Measurements from ENCODE around the gene DUS4L.
A peak's percentile ranks its signal among the peaks of the same experiment; 100 is the strongest.

DUS4L gene

GRCh38 chr7:107594961-107595737 lies 31.4 kb downstream of the DUS4L start:
- H3K4me3 ChIP-seq (ENCODE audit: low read depth, low read length), result no peak overlapping the region
- no peaks in the 10 kb centered on the region for H3K9me3 ChIP-seq (ENCODE audit: control insufficient read depth, insufficient read depth, low read depth, low read length)
- POLR2A ChIA-PET, result no interaction called here
- CTCF ChIA-PET, result no interaction called here
- H3K4me1 ChIP-seq (ENCODE audit: control insufficient read depth, insufficient read depth, low read length), result peaks cover 3% of the 10 kb centered on the region
- TF ChIP-seq ZNF280C (tag by site-specific recombination; IDR thresholded peaks at IDR 0.05) (no peak), ZNF184 (tag by site-specific recombination; IDR thresholded peaks at IDR 0.05) (no peak), MYNN (tag by site-specific recombination; IDR thresholded peaks at IDR 0.05; ENCODE audit: borderline replicate concordance) (no peak), ZBTB20 (tag by site-specific recombination; IDR thresholded peaks at IDR 0.05) (peak; percentile 65)
- no peak overlapping the region for H3K27ac ChIP-seq (ENCODE audit: extremely low read depth, low read depth, low read length)
- peaks cover 3 to 4% of the 10 kb centered on the region in 2 experiments; a peak in 2 of 3 replicates for H3K36me3 ChIP-seq (ENCODE audit: control insufficient read depth in 2 of 2, insufficient read depth in 1 of 2, low read length in 2 of 2)

- Histone ChIP-seq H3K9me3 (ENCODE audit: control insufficient read depth, insufficient read depth, low read depth, low read length) (no peaks in the 10 kb centered on the region), H3K27ac (ENCODE audit: extremely low read depth, low read depth, low read length) (peak overlapping the region; percentile 37; the same call in 1 of the 2 replicates), H3K36me3 (ENCODE audit: control insufficient read depth in 2 of 2, insufficient read depth in 1 of 2, low read length in 2 of 2) (peaks cover 4 to 8% of the 10 kb centered on the region in 2 experiments; a peak in 2 of 3 replicates), H3K4me1 (ENCODE audit: control insufficient read depth, insufficient read depth, low read length) (peaks cover 3% of the 10 kb centered on the region), H3K4me3 (ENCODE audit: low read depth, low read length) (no peak overlapping the region)
- POLR2A ChIA-PET, result no interaction called here
- CTCF ChIA-PET, result interaction anchor here (0.6 to 1.2 kb wide), 2 partner anchors 278 to 549 kb away, joined by 3 to 5 read pairs; no protein-coding TSS in a partner anchor
- TF ChIP-seq ZNF629 (tag by site-specific recombination; IDR thresholded peaks at IDR 0.05) (peak; percentile 85), REPIN1 (tag by site-specific recombination; IDR thresholded peaks at IDR 0.05; ENCODE audit: low read depth) (no peak), ZNF292 (tag by site-specific recombination; IDR thresholded peaks at IDR 0.05; ENCODE audit: borderline replicate concordance, low read depth) (no peak), PRDM10 (tag by site-specific recombination; IDR thresholded peaks at IDR 0.05) (peak; percentile 89), ZNF621 (tag by site-specific recombination; IDR thresholded peaks at IDR 0.05) (no peak), ZEB2 (tag by site-specific recombination; IDR thresholded peaks at IDR 0.05) (no peak), ZNF747 (tag by site-specific recombination; IDR thresholded peaks at IDR 0.05) (no peak), ZNF610 (tag by site-specific recombination; IDR thresholded peaks at IDR 0.05; ENCODE audit: borderline replicate concordance) (0 out of 2 replicates have a peak, but pooled peaks have one; percentile 54), ZNF133 (tag by site-specific recombination; IDR thresholded peaks at IDR 0.05) (no peak), ZNF449 (tag by site-specific recombination; IDR thresholded peaks at IDR 0.05) (0 out of 2 replicates have a peak, but pooled peaks have one; percentile 14), MZF1 (tag by site-specific recombination; IDR thresholded peaks at IDR 0.05; ENCODE audit: borderline replicate concordance) (0 out of 2 replicates have a peak, but pooled peaks have one; percentile 43), ZNF530 (tag by site-specific recombination; IDR thresholded peaks at IDR 0.05; ENCODE audit: low read depth) (no peak), ZNF423 (tag by site-specific recombination; IDR thresholded peaks at IDR 0.05) (no peak), ZNF555 (tag by site-specific recombination; conservative IDR thresholded peaks at IDR 0.05) (no peak), ZNF184 (tag by site-specific recombination; IDR thresholded peaks at IDR 0.05) (no peak), ZNF596 (tag by site-specific recombination; IDR thresholded peaks at IDR 0.05) (peak; percentile 38; the same call in 1 of the 2 replicates), ZNF639 (tag by site-specific recombination; IDR thresholded peaks at IDR 0.05) (no peak)
- TF ChIP-seq, protein P1, sequence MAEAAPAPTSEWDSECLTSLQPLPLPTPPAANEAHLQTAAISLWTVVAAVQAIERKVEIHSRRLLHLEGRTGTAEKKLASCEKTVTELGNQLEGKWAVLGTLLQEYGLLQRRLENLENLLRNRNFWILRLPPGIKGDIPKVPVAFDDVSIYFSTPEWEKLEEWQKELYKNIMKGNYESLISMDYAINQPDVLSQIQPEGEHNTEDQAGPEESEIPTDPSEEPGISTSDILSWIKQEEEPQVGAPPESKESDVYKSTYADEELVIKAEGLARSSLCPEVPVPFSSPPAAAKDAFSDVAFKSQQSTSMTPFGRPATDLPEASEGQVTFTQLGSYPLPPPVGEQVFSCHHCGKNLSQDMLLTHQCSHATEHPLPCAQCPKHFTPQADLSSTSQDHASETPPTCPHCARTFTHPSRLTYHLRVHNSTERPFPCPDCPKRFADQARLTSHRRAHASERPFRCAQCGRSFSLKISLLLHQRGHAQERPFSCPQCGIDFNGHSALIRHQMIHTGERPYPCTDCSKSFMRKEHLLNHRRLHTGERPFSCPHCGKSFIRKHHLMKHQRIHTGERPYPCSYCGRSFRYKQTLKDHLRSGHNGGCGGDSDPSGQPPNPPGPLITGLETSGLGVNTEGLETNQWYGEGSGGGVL (tag by site-specific recombination; IDR thresholded peaks at IDR 0.05), result peak; percentile 37; the same call in 1 of the 2 replicates
These were observed 33.3 kb downstream of the DUS4L start for GRCh38 chr7:107596881-107597581.
